ENCODE data around the gene HOMER2. TPM values are rescaled to one million over a fixed set of nuclear protein-coding genes. Genes with fewer than 3 reads are reported as not detected.

HOMER2 gene
- total RNA-seq, 1 experiment from 2014 or later = 14.2 TPM

GRCh38 chr15:82917249-82917648 is 35.3 kb downstream of the HOMER2 start:
- no CpG with 5 or more reads among the region's 7 CpGs for WGBS (ENCODE audit: extremely low coverage, insufficient read length, low lambda C conversion rate)
- Histone ChIP-seq H4K91ac (ENCODE audit: insufficient read length, low read depth, low read length) (no peak overlapping the region), H3K4ac (ENCODE audit: low read depth, low read length) (no peak overlapping the region), H3K79me1 (ENCODE audit: insufficient read depth, low read depth, low read length, poor library complexity, severe bottlenecking) (no peaks in the 10 kb centered on the region), H3K9me3 (ENCODE audit: control insufficient read depth, low read depth, low read length) (no peaks in the 10 kb centered on the region), H2AFZ (ENCODE audit: low read length) (no peak overlapping the region), H3K27ac (ENCODE audit: insufficient read length, low read depth, low read length) (no peak overlapping the region), H3K23me2 (ENCODE audit: insufficient read length, low read depth, low read length, poor library complexity, severe bottlenecking) (no peaks in the 10 kb centered on the region), H4K20me1 (ENCODE audit: control insufficient read depth, insufficient read depth, insufficient read length) (no peaks in the 10 kb centered on the region), H3K27me3 (ENCODE audit: insufficient read depth, low read length) (no peaks in the 10 kb centered on the region), H2AK5ac (ENCODE audit: insufficient read length, low read length) (no peak overlapping the region), H3K79me2 (ENCODE audit: insufficient read depth, low read length) (no peaks in the 10 kb centered on the region), H3K14ac (ENCODE audit: insufficient read depth, low read length) (no peak overlapping the region), H2BK5ac (ENCODE audit: insufficient read length, low read length) (no peak overlapping the region), H4K5ac (ENCODE audit: insufficient read length, low read depth, low read length) (no peak overlapping the region), H2BK120ac (ENCODE audit: low read depth, low read length, poor library complexity, severe bottlenecking) (no peak overlapping the region), H3K18ac (ENCODE audit: insufficient read length, low read depth, low read length) (no peak overlapping the region), H2BK15ac (ENCODE audit: low read depth, low read length) (no peak overlapping the region), H4K8ac (replicated peaks; ENCODE audit: insufficient read length, low read depth, low read length) (no peak overlapping the region), H2BK12ac (ENCODE audit: insufficient read length, low read depth, low read length) (no peak overlapping the region), H2BK20ac (ENCODE audit: low read depth, low read length, poor library complexity, severe bottlenecking) (no peak overlapping the region), H3K23ac (ENCODE audit: insufficient read length, low read depth, low read length) (no peak overlapping the region), H3K4me1 (ENCODE audit: insufficient read depth, low read length) (no peaks in the 10 kb centered on the region), H3K56ac (ENCODE audit: insufficient read length, low read depth, low read length) (no peak overlapping the region), H3T11ph (ENCODE audit: low read length) (no peak overlapping the region), H3K9ac (ENCODE audit: extremely low read depth, insufficient read length, low read length) (no peak overlapping the region), H3K4me2 (ENCODE audit: insufficient read depth, insufficient read length, low read length) (no peak overlapping the region)
- 0 out of 7 replicates have a peak overlapping the region, but pooled peaks of 1 of the 3 experiments have one; percentile 22 for H3K27ac Mint-ChIP-seq
- no peaks in the 10 kb centered on the region for H3K9me3 Mint-ChIP-seq
- H3K27me3 Mint-ChIP-seq (ENCODE audit: low read depth) = peaks cover 2% of the 10 kb centered on the region
- no peaks in the 10 kb centered on the region for H3K4me1 Mint-ChIP-seq
- H3K36me3 Mint-ChIP-seq (ENCODE audit: insufficient read depth in 1 of 3, low read depth in 3 of 3) = no peaks in the 10 kb centered on the region
- DNase-seq = no peak
- no peak overlapping the region for H3K4me3 Mint-ChIP-seq
- TF ChIP-seq CTCF (conservative IDR thresholded peaks at IDR 0.05) = no peak

Measured in H9 (cell line).